Testis (tissue), 3 donors: Measurements from ENCODE around the gene CSF2RB. TPM values are rescaled to one million over a fixed set of nuclear protein-coding genes. Genes with fewer than 3 reads are reported as not detected.

Experiments
- DNase-seq: peaks from one replicate; pipeline ENCODE4 v3.0.0-alpha.2; 2019
- H3K27ac ChIP-seq, 2 donors: fragments of 200-600 bp; sonication (generic); one replicate each; pipeline ENCODE4 v1.5.1; 2019
- H3K27me3 ChIP-seq: fragments of 200-600 bp; sonication (generic); one replicate; pipeline ENCODE4 v1.5.1; 2019
- H3K36me3 ChIP-seq: fragments of 200-600 bp; sonication (generic); one replicate; pipeline ENCODE4 v1.5.1; 2017; ENCODE audit warnings: low read depth; ENCODE audit errors: missing control alignments
- H3K4me1 ChIP-seq: fragments of 200-600 bp; sonication (generic); one replicate; pipeline ENCODE4 v1.5.1; 2019
- H3K4me3 ChIP-seq, 2 donors: fragments of 200-600 bp; sonication (generic); one replicate each; pipeline ENCODE4 v1.5.1; 2017 to 2019
- H3K9me3 ChIP-seq: fragments of 200-600 bp; sonication (generic); one replicate; pipeline ENCODE4 v1.5.1; 2017
- POLR2A ChIP-seq: fragments of 450-650 bp; IDR thresholded peaks from one replicate; pipeline ENCODE4 v1.6.1; 2017; ENCODE audit warnings: antibody characterized with exemption, mild to moderate bottlenecking, moderate library complexity
- WGBS, 2 donors: methylation state at CpG; one replicate each; pipeline ENCODE4 v1.1.5; 2018; 5-methylcytosine and 5-hydroxymethylcytosine counted together
- intact Hi-C: fragments of 100-400 bp; cut with DNase I; formaldehyde crosslinking; loops from one replicate; pipeline ENCODE4 v1.15.1; 2023; ENCODE audit warnings: low total_unique reads
- polyA plus RNA-seq: library from polyadenylated mRNA; stranded (reverse); fragments of 350-450 nt; fragmentation: Illumina TruSeq; extraction: RNeasy Lipid Tissue Mini Kit (QIAGEN cat#74804); gene quantifications from one replicate; pipeline ENCODE4 v1.2.3, GENCODE V29; 2014; ENCODE audit warnings: low read depth, low replicate concordance; ENCODE audit not compliant: insufficient read depth
- total RNA-seq, 2 donors: library from RNA; depleted of rRNA; stranded (reverse); fragments of >200 nt; gene quantifications; one replicate each; pipeline ENCODE4 v1.2.3, GENCODE V29; 2016
- TF ChIP-seq, protein P1 (sequence below), 3 experiments: fragments of 450-650 bp in 2 of 3; fragments of 200-600 bp in 1 of 3; sonication (generic) in 1 of 3; IDR thresholded peaks; one replicate each; pipeline ENCODE4 v1.5.1; 2016 to 2019; ENCODE audit warnings: antibody characterized with exemption in 3 of 3, mild to moderate bottlenecking in 2 of 3, moderate library complexity in 1 of 3

The CSF2RB gene
- total and polyA plus RNA-seq, 3 donors from 2014 or later = 2.3 to 4.0 (median 2.6) TPM

DNA sequence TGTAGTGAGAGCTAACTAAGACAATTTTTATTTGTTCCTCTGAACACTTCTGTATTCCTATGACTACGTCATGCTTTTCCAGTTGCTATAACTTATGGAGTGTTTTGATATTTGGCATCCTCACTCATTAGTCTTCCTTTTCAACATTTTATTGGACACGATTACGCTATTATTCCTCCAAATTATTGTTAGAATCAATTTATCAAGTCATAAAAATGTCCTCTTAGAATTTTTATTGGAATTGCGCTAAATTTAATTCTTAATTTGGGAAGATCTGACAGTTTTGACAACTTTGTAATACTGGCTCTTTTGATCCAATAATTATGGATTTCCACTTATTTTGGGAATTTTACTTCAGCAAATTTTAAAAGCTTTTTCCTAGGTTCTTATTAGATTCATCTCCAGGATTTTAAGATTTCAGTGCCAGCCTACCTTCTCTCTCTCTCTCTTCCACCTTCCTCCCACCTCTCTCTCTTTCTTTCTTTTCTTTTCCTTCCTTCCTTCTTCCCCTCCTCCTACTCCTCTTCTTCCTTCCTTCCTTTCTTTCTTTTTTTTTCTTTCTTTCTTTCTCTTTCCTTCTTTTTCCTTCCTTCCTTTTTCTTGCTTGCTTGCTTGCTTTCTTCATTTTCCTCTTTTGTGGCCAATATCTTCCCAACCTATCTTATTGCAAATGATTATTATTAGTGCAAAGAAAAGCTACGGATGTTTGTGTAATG, 55.0 kb downstream of the CSF2RB start:
- Histone ChIP-seq H3K9me3 (no peaks in the 10 kb centered on the region), H3K27ac (no peak overlapping the region), H3K27me3 (no peaks in the 10 kb centered on the region), H3K36me3 (no peaks in the 10 kb centered on the region), H3K4me3 (no peak overlapping the region), H3K4me1 (no peaks in the 10 kb centered on the region)
- no peak for TF ChIP-seq POLR2A
- TF ChIP-seq, protein P1, sequence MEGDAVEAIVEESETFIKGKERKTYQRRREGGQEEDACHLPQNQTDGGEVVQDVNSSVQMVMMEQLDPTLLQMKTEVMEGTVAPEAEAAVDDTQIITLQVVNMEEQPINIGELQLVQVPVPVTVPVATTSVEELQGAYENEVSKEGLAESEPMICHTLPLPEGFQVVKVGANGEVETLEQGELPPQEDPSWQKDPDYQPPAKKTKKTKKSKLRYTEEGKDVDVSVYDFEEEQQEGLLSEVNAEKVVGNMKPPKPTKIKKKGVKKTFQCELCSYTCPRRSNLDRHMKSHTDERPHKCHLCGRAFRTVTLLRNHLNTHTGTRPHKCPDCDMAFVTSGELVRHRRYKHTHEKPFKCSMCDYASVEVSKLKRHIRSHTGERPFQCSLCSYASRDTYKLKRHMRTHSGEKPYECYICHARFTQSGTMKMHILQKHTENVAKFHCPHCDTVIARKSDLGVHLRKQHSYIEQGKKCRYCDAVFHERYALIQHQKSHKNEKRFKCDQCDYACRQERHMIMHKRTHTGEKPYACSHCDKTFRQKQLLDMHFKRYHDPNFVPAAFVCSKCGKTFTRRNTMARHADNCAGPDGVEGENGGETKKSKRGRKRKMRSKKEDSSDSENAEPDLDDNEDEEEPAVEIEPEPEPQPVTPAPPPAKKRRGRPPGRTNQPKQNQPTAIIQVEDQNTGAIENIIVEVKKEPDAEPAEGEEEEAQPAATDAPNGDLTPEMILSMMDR (IDR thresholded peaks at IDR 0.05) = no peak
- intact Hi-C loops = no loop called here
- WGBS, 2 donors = 91 to 92% methylated on average over 5 of the region's 5 CpGs
- DNase-seq = no peak

DNA sequence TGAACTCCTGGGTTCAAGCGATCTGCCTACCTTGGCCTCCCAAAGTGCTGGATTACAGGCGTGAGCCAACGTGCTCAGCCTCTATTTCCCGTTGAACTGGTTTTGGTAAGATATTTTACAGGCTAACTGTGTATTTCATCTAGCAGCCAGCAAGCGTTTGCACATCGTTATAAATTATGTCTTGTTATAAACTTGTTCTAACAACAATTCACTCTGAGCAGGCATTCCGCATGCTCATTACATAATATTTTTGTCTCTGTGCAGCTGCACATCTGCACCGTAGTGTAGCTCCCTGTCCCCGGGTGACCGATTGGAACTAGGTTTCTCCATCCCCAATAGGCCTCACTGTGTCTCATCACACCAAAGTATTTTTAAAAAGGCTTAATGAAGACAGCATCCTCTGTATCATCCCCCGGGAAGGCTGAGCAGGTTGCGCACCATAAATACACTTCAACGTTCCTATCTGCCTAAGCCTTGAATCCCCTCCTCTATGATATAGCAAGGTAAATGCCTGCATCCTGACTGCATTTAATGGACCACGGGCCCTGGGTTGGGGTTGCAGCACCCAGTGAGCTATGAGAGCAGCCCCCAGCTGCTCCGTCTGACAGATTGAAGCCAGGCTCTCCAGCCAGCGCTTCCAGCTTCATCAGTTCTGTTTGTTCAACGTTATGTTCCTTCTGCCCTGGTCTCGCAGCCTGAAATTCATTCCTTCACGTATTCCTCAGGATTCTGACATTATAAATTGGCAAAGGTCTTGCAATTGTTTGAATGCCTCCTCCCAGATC, 58.1 kb downstream of the CSF2RB start:
- WGBS, 2 donors = 72 to 74% methylated on average over 19 of the region's 19 CpGs
- Histone ChIP-seq H3K27me3 (no peaks in the 10 kb centered on the region), H3K4me3 (no peak overlapping the region), H3K9me3 (no peaks in the 10 kb centered on the region), H3K4me1 (no peaks in the 10 kb centered on the region), H3K36me3 (no peaks in the 10 kb centered on the region), H3K27ac (no peak overlapping the region)
- intact Hi-C loops = loop anchor here (10.0 kb wide), 1 partner anchor 97 kb away; no protein-coding TSS in a partner anchor
- TF ChIP-seq, protein P1 (IDR thresholded peaks at IDR 0.05) = no peak
- TF ChIP-seq POLR2A = no peak
- no peak for DNase-seq

DNA sequence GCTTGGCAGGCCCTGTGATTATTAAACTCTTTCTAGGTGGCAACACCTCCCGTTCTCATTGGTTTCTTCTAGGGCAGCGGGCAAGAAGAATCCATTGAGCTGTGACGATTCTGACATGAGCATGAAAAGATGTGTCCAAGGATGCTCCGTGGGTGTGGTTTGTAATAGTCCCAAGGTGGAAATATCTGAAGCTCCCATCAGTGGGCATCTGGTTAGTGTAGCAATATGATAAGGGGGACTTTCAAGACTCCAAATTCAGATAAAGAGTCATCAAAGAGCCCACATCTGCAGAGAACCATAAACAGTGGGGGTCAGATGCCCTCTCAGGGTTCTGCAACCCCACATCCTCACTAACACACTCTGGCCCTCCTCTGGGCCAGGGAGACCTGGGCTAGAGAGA, 63.2 kb downstream of the CSF2RB start:
- no peak overlapping the region for H3K4me3 ChIP-seq
- TF ChIP-seq POLR2A = no peak
- TF ChIP-seq, protein P1 (IDR thresholded peaks at IDR 0.05) = no peak
- H3K36me3 ChIP-seq = no peaks in the 10 kb centered on the region
- H3K9me3 ChIP-seq = no peaks in the 10 kb centered on the region
- H3K4me1 ChIP-seq = no peaks in the 10 kb centered on the region
- DNase-seq = no peak
- intact Hi-C loops = loop anchor here (10.0 kb wide), 1 partner anchor 102 kb away; no protein-coding TSS in a partner anchor
- H3K27ac ChIP-seq = no peak overlapping the region
- H3K27me3 ChIP-seq = no peaks in the 10 kb centered on the region
- WGBS, 2 donors = 91 to 94% methylated on average over 4 of the region's 4 CpGs

DNA sequence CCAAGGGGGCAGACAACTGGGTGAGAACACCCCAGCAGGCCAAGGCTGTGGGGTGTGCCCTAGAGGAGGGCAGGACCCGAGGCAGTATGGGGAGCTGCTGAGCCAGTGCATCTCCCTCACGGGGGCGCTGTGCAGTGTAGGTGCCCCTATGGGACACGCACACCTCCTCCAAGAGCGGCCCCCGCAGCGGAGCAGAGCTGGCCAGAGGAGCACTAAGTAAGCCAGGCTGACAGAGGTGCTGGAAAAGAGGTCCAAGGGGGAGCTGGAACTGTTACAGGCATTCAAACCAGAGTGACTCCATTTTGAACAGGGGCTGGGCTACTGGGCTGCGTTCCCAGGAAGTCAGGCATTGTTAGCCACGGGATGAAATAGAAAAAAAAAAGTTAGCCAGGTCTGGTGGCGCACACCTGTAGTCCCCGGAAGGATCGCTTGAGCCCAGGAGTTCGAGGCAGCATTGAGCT, 64.0 kb downstream of the CSF2RB start:
- intact Hi-C loops = loop anchor here (10.0 kb wide), 1 partner anchor 103 kb away; no protein-coding TSS in a partner anchor
- no peaks in the 10 kb centered on the region for H3K27me3 ChIP-seq
- no peaks in the 10 kb centered on the region for H3K4me1 ChIP-seq
- WGBS, 2 donors = 17 to 25% methylated on average over 13 of the region's 13 CpGs
- no peaks in the 10 kb centered on the region for H3K9me3 ChIP-seq
- H3K4me3 ChIP-seq = peak overlapping the region; percentile 17 to 42
- H3K36me3 ChIP-seq = no peaks in the 10 kb centered on the region
- no peak for TF ChIP-seq POLR2A
- TF ChIP-seq, protein P1 (IDR thresholded peaks at IDR 0.05) = peak in 2 of 3 experiments; percentile 14 to 22
- DNase-seq = peak; percentile 81
- H3K27ac ChIP-seq = no peak overlapping the region
